COLO668 (cell line): ENCODE measurements around the gene ZNF213.
"Not testable (repeated sequence)": the region's sequence is repeated elsewhere in the genome, so short reads cannot be mapped to it uniquely, and the experiment has no call there.

Experiments
- DNase-seq: peaks from one replicate; lab custom pipeline; 2025; ENCODE audit not compliant: unreplicated experiment; lab: John Stamatoyannopoulos, UW

ZNF213 gene

GRCh38 chr16:3129137-3130131 is 5.4 kb upstream of the ZNF213 start:
- DNase-seq = peak; percentile 69

- peak; percentile 55 for DNase-seq
Measured at GRCh38 chr16:3131755-3132377, 3.0 kb upstream of the ZNF213 start.

GRCh38 chr16:3133844-3134243 is 985 bp upstream of the ZNF213 start:
- DNase-seq = no peak

GRCh38 chr16:3135126-3135715 is 392 bp downstream of the ZNF213 start:
- DNase-seq = no peak

- no peak for DNase-seq
Measured at GRCh38 chr16:3137267-3137666, 2.4 kb downstream of the ZNF213 start.

- no peak for DNase-seq
Measured at GRCh38 chr16:3138342-3138741, 3.5 kb downstream of the ZNF213 start.

GRCh38 chr16:3138823-3139426 is 4.1 kb downstream of the ZNF213 start:
- no peak for DNase-seq

GRCh38 chr16:3139561-3139960 is 4.7 kb downstream of the ZNF213 start:
- not testable (repeated sequence) for DNase-seq

GRCh38 chr16:3140603-3141427 is 6.0 kb downstream of the ZNF213 start:
- DNase-seq = no peak

GRCh38 chr16:3141781-3142311 is 7.0 kb downstream of the ZNF213 start:
- no peak for DNase-seq

- DNase-seq = no peak
Measured at GRCh38 chr16:3142327-3142726, 7.5 kb downstream of the ZNF213 start.

- DNase-seq = no peak
Measured at GRCh38 chr16:3142770-3143169, 7.9 kb downstream of the ZNF213 start.

- DNase-seq = no peak
Measured at GRCh38 chr16:3143189-3143588, 8.4 kb downstream of the ZNF213 start.

- peak; percentile 41 for DNase-seq
Measured at GRCh38 chr16:3143598-3144320, 8.9 kb downstream of the ZNF213 start.

- peak; percentile 16 for DNase-seq
Measured at GRCh38 chr16:3144321-3144983, 9.6 kb downstream of the ZNF213 start.

GRCh38 chr16:3145151-3145550 is 10.3 kb downstream of the ZNF213 start:
- no peak for DNase-seq

- DNase-seq = no peak
Measured at GRCh38 chr16:3145660-3146059, 10.8 kb downstream of the ZNF213 start.

GRCh38 chr16:3147046-3147756 is 12.4 kb downstream of the ZNF213 start:
- no peak for DNase-seq

GRCh38 chr16:3147757-3148104 is 12.9 kb downstream of the ZNF213 start:
- no peak for DNase-seq
